GM12878 (cell line): Measurements from ENCODE around the gene MATN3. TPM values are rescaled to one million over a fixed set of nuclear protein-coding genes. Genes with fewer than 3 reads are reported as not detected.

Source experiments
- ATAC-seq: fragments of 200-7000 bp; cut with Tn5 transposase; 3 replicates; pipeline ENCODE4 v1.9.1; 2020; ENCODE audit warnings: mild to moderate bottlenecking, moderate library complexity
- BruUV-seq: library from RNA; stranded (reverse); fragments of 400-500 nt; replicated peaks from 2 replicates; lab custom pipeline; 2021; lab: Mats Ljungman, UMichigan
- CTCF ChIA-PET: fragments of 300-600 bp; sonication (Branson Sonifier 250); formaldehyde crosslinking; extraction: SDS; loops from one replicate; lab custom pipeline; 2021; ENCODE audit warnings: inconsistent platforms; lab: Yijun Ruan, JAX
- POLR2A ChIA-PET: fragments of 350-600 bp; formaldehyde crosslinking; extraction: SDS; loops from one replicate; lab custom pipeline; 2021; ENCODE audit warnings: inconsistent platforms; lab: Charles Lee
- RAD21 ChIA-PET: fragments of 300-600 bp; sonication (Branson Sonifier 250); formaldehyde crosslinking; loops from one replicate; lab custom pipeline; 2023; ENCODE audit warnings: antibody characterized with exemption; ENCODE audit not compliant: unreplicated experiment; lab: Charles Lee
- SMC1A ChIA-PET: fragments of 300-600 bp; sonication (Branson Sonifier 250); formaldehyde crosslinking; loops from one replicate; lab custom pipeline; 2023; ENCODE audit not compliant: unreplicated experiment, uncharacterized antibody; lab: Charles Lee
- DNase-seq: peaks from one replicate; pipeline ENCODE4 v3.0.0-alpha.2; 2011; ENCODE audit warnings: low read depth, low spot score
- FAIRE-seq: peaks from 3 replicates; lab custom pipeline; 2011; peaks lifted over from hg19 to GRCh38; lab: Jason Lieb, UNC
- H2AFZ ChIP-seq: 2 replicates; pipeline ENCODE4 v1.6.0; 2011; ENCODE audit warnings: low read depth, low read length, control low read depth; ENCODE audit not compliant: control insufficient read depth
- H3K27ac ChIP-seq: 2 replicates; pipeline ENCODE4 v1.5.1; 2011; ENCODE audit warnings: control low read depth; ENCODE audit not compliant: control insufficient read depth, insufficient read depth
- H3K27me3 ChIP-seq, 2 experiments: replicated peaks in 1 of 2; 2 replicates each; pipeline versions ENCODE4 v1.6.0 to v1.6.1; 2011; ENCODE audit warnings: low read length in 1 of 2; ENCODE audit not compliant: control insufficient read depth in 2 of 2, insufficient read depth in 2 of 2
- H3K36me3 ChIP-seq, 2 experiments: 2 replicates each; pipeline ENCODE4 v1.5.1; 2011; ENCODE audit warnings: low read length in 1 of 2; ENCODE audit not compliant: control insufficient read depth in 2 of 2, insufficient read depth in 2 of 2
- H3K4me1 ChIP-seq: 2 replicates; pipeline ENCODE4 v1.6.1; 2011; ENCODE audit warnings: mild to moderate bottlenecking, low read length, moderate library complexity, mixed read lengths; ENCODE audit not compliant: control insufficient read depth, insufficient read depth
- H3K4me2 ChIP-seq: 2 replicates; pipeline ENCODE4 v1.6.0; 2011; ENCODE audit warnings: control low read depth; ENCODE audit not compliant: control insufficient read depth, insufficient read depth
- H3K4me3 ChIP-seq: fragments of 200-600 bp; sonication (generic); 2 replicates; pipeline ENCODE4 v1.5.1; 2016
- H3K79me2 ChIP-seq: 2 replicates; pipeline ENCODE4 v1.6.0; 2011; ENCODE audit warnings: low read length; ENCODE audit not compliant: control insufficient read depth, insufficient read depth
- H3K9ac ChIP-seq: 2 replicates; pipeline ENCODE4 v1.8.0; 2011; ENCODE audit warnings: low read length, control low read depth, mixed read lengths; ENCODE audit not compliant: control insufficient read depth, insufficient read depth
- H3K9me3 ChIP-seq: replicated peaks from 3 replicates; pipeline ENCODE4 v1.5.1; 2011; ENCODE audit warnings: mild to moderate bottlenecking, low read length; ENCODE audit not compliant: control insufficient read depth, insufficient read depth
- H4K20me1 ChIP-seq: 2 replicates; pipeline ENCODE4 v1.6.0; 2011; ENCODE audit not compliant: control insufficient read depth, insufficient read depth
- BHLHE40 ChIP-seq, 2 experiments: fragments of 450-650 bp in 1 of 2; IDR thresholded peaks; 2 replicates each; pipeline ENCODE4 v1.6.1; 2011 to 2017; ENCODE audit warnings: low read depth in 2 of 2, borderline replicate concordance in 1 of 2, improper control_type of control experiment in 1 of 2, low read length in 1 of 2, mild to moderate bottlenecking in 1 of 2
- HSF1 ChIP-seq: fragments of 150-350 bp; IDR thresholded peaks from 2 replicates; pipeline ENCODE4 v1.6.1; 2014; ENCODE audit warnings: mild to moderate bottlenecking, low read depth, low read length
- IKZF1 ChIP-seq: fragments of 450-650 bp; conservative IDR thresholded peaks from 2 replicates; pipeline ENCODE4 v1.6.1; 2017; ENCODE audit warnings: antibody characterized with exemption, mild to moderate bottlenecking
- IKZF2 ChIP-seq, 2 experiments: fragments of 450-650 bp; IDR thresholded peaks; 2 replicates each; pipeline ENCODE4 v1.6.1; 2017; ENCODE audit warnings: mild to moderate bottlenecking in 2 of 2, moderate library complexity in 2 of 2
- JUNB ChIP-seq: IDR thresholded peaks from 2 replicates; pipeline ENCODE4 v1.6.1; 2016; ENCODE audit warnings: antibody characterized with exemption, mild to moderate bottlenecking
- KLF5 ChIP-seq: fragments of 450-650 bp; IDR thresholded peaks from 2 replicates; pipeline ENCODE4 v1.6.1; 2014; ENCODE audit warnings: mild to moderate bottlenecking; ENCODE audit not compliant: partially characterized antibody
- NR2C2 ChIP-seq: IDR thresholded peaks from 2 replicates; pipeline ENCODE4 v1.6.1; 2011; ENCODE audit warnings: borderline replicate concordance, low read depth; ENCODE audit not compliant: control insufficient read depth, insufficient read length
- RCOR1 ChIP-seq: conservative IDR thresholded peaks from 2 replicates; pipeline ENCODE4 v1.6.1; 2012; ENCODE audit warnings: low read depth, low read length, improper control_type of control experiment
- RUNX3 ChIP-seq: IDR thresholded peaks from 2 replicates; pipeline ENCODE4 v1.6.1; 2012; ENCODE audit warnings: low read length, inconsistent platforms
- SRF ChIP-seq, 2 experiments: IDR thresholded peaks; 2 replicates each; pipeline ENCODE4 v1.6.1; 2011; ENCODE audit warnings: low read depth in 2 of 2, low read length in 2 of 2, mild to moderate bottlenecking in 1 of 2, moderate library complexity in 1 of 2
- TCF3 ChIP-seq: IDR thresholded peaks from 2 replicates; pipeline ENCODE4 v1.6.1; 2012; ENCODE audit warnings: low read depth, mild to moderate bottlenecking, low read length, borderline replicate concordance; ENCODE audit not compliant: insufficient read depth
- WGBS: methylation state at CpG from one replicate; pipeline ENCODE4 v1.1.6; 2016; ENCODE audit warnings: low lambda C conversion rate; ENCODE audit not compliant: insufficient replicate concordance, insufficient coverage; ENCODE audit errors: missing lambda C conversion rate; 5-methylcytosine and 5-hydroxymethylcytosine counted together
- in situ Hi-C: fragments of 300-500 bp; cut with MboI; formaldehyde crosslinking; loops from 9 replicates; pipeline ENCODE4 v1.14.3; 2018; ENCODE audit warnings: mixed read lengths
- intact Hi-C: fragments of 100-400 bp; cut with micrococcal nuclease; formaldehyde crosslinking; loops from one replicate; pipeline ENCODE4 v1.14.2; 2022; ENCODE audit not compliant: unreplicated experiment
- polyA plus RNA-seq, 11 experiments: library from polyadenylated mRNA; depleted of rRNA in 4 of 11; unstranded in 6 of 11; stranded (reverse) in 5 of 11; fragments of >200 nt; fragmentation: Nextera tagmentation in 4 of 11; fragmentation: Illumina TruSeq in 1 of 11; extraction: Ambion mirVana in 4 of 11; extraction: Trizol in 1 of 11; gene quantifications; 1 replicate in 1 of 11; 2 replicates in 10 of 11; pipeline versions ENCODE4 v1.2.1 to v1.2.3, GENCODE V29; 2011 to 2016; ENCODE audit warnings: inconsistent platforms in 2 of 11, missing spikeins in 2 of 11, low read depth in 1 of 11
- total RNA-seq, 4 experiments: library from RNA; depleted of rRNA in 3 of 4; stranded (reverse); fragments of >200 nt in 3 of 4; fragmentation: Illumina TruSeq in 1 of 4; extraction: Trizol in 1 of 4; gene quantifications; 2 replicates each; pipeline versions ENCODE4 v1.2.1 to v1.2.3, GENCODE V29; 2013 to 2021
- TF ChIP-seq, protein P1 (sequence below): fragments of 450-650 bp; IDR thresholded peaks from 2 replicates; pipeline ENCODE4 v1.6.1; 2016; ENCODE audit warnings: mild to moderate bottlenecking
- TF ChIP-seq, protein P2 (sequence below): IDR thresholded peaks from 2 replicates; pipeline ENCODE4 v1.6.1; 2012; ENCODE audit warnings: low read depth, low read length, improper control_type of control experiment

MATN3 gene
- total and polyA plus RNA-seq, 10 of the 15 experiments (the other 5 are each of a cell fraction or from before 2014, with no cell fraction given) = 0.09 TPM; not detected in 9

DNA sequence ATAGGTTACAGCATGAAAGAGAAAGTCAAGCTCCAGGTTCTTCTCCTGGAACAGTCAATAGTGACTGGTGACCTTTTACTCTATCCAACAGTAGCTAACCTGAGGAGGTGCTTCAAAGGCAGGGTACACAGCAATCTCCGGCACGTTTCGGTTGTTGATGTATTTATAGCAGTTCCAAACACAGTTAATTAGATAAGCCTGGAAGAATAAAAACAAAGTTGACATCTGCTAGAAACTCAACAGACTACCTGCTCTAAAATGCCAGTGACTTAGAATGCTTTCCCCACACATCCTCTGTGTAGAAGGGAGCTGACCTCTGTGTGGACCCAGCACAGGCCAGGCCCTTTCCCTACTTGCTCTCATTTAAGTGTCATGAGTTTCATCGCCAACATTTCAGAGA lies 21.8 kb upstream of the MATN3 start (continued):
- TF ChIP-seq, protein P1, sequence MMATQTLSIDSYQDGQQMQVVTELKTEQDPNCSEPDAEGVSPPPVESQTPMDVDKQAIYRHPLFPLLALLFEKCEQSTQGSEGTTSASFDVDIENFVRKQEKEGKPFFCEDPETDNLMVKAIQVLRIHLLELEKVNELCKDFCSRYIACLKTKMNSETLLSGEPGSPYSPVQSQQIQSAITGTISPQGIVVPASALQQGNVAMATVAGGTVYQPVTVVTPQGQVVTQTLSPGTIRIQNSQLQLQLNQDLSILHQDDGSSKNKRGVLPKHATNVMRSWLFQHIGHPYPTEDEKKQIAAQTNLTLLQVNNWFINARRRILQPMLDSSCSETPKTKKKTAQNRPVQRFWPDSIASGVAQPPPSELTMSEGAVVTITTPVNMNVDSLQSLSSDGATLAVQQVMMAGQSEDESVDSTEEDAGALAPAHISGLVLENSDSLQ = no peak
- no peak for TF ChIP-seq IKZF1

DNA sequence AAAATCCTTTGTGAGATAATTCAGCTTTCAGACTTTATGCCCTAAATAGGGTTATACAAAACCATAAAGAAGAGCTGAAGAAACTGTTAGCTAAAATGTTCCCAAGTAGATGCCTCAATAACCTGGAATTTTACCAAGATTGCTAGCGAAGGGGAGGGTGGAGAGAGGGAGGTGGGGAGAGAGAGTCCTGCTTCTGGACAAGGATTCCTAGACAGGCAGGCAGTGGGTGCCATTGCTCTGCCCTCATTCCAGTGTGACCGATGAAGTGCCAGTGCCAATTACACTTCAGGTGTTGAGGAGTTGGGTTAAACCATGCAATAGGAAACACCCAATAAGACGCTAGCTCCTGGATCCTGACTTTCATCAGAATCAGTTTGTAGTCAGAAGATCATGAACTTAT lies 20.9 kb upstream of the MATN3 start:
- Histone ChIP-seq H3K4me2 (no peak overlapping the region), H3K9me3 (no peaks in the 10 kb centered on the region; the same call in 2 of the 3 replicates), H3K27me3 (no peaks in the 10 kb centered on the region), H3K27ac (no peak overlapping the region), H3K4me1 (peaks cover 3% of the 10 kb centered on the region; the same call in 1 of the 2 replicates), H2AFZ (no peak overlapping the region), H3K4me3 (no peak overlapping the region), H3K9ac (no peak overlapping the region), H3K79me2 (no peaks in the 10 kb centered on the region; the same call in 1 of the 2 replicates), H4K20me1 (no peaks in the 10 kb centered on the region), H3K36me3 (peaks cover 15 to 22% of the 10 kb centered on the region in 2 experiments)
- TF ChIP-seq SRF (IDR thresholded peaks at IDR 0.05; ENCODE audit: low read depth in 2 of 2, low read length in 2 of 2) = no peak
- TF ChIP-seq BHLHE40 (IDR thresholded peaks at IDR 0.05; ENCODE audit: borderline replicate concordance in 1 of 2, low read depth in 2 of 2, low read length in 1 of 2) = no peak
- TF ChIP-seq NR2C2 = no peak
- TF ChIP-seq RCOR1 = no peak
- no peak for TF ChIP-seq HSF1
- TF ChIP-seq JUNB = no peak
- TF ChIP-seq IKZF2 (IDR thresholded peaks at IDR 0.05) = no peak
- TF ChIP-seq RUNX3 = no peak
- TF ChIP-seq KLF5 = no peak
- TF ChIP-seq TCF3 = no peak
- TF ChIP-seq, protein P2, sequence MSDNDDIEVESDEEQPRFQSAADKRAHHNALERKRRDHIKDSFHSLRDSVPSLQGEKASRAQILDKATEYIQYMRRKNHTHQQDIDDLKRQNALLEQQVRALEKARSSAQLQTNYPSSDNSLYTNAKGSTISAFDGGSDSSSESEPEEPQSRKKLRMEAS = no peak
- SMC1A ChIA-PET = interaction anchor here (1.2 to 2.0 kb wide), 3 partner anchors 11 to 18 kb away, joined by 6 to 9 read pairs (median 7); partner anchors contain the start of gene LAPTM4A
- no peak for DNase-seq
- RAD21 ChIA-PET = interaction anchor here (3.0 kb wide), 1 partner anchor 16 kb away, joined by 12 read pairs; no protein-coding TSS in a partner anchor
- ATAC-seq = no peak
- in situ Hi-C loops = no loop called here
- no peak for FAIRE-seq
- 94% methylated on average over 3 of the region's 3 CpGs for WGBS
- CTCF ChIA-PET = interaction anchor here (1.1 to 1.5 kb wide), 2 partner anchors 10 to 16 kb away, joined by 3 to 5 read pairs; no protein-coding TSS in a partner anchor
- POLR2A ChIA-PET = interaction anchor here (1.4 kb wide), 2 partner anchors 10 to 18 kb away, joined by 3 to 4 read pairs; partner anchors contain the start of gene LAPTM4A
- intact Hi-C loops = no loop called here
- BruUV-seq = no TSS peak
